GM12878 (cell line): ENCODE measurements around the gene ASPG. TPM values are rescaled to one million over a fixed set of nuclear protein-coding genes. Genes with fewer than 3 reads are reported as not detected.
A peak's percentile ranks its signal among the peaks of the same experiment; 100 is the strongest.

Experiments
- BACH1 ChIP-seq: fragments of 450-650 bp; IDR thresholded peaks from 2 replicates; pipeline ENCODE4 v1.6.1; 2017; ENCODE audit warnings: mild to moderate bottlenecking, borderline replicate concordance
- BMI1 ChIP-seq: fragments of 450-650 bp; IDR thresholded peaks from 2 replicates; pipeline ENCODE4 v1.6.1; 2016; ENCODE audit warnings: mild to moderate bottlenecking, moderate library complexity, borderline replicate concordance
- CBFB ChIP-seq: IDR thresholded peaks from 2 replicates; pipeline ENCODE4 v1.6.1; 2016; ENCODE audit warnings: antibody characterized with exemption, low read depth
- CREM ChIP-seq: IDR thresholded peaks from 2 replicates; pipeline ENCODE4 v1.6.1; 2014; ENCODE audit warnings: antibody characterized with exemption, low read depth
- E2F8 ChIP-seq: fragments of 450-650 bp; IDR thresholded peaks from 2 replicates; pipeline ENCODE4 v1.6.1; 2018; ENCODE audit warnings: mild to moderate bottlenecking, low read depth, moderate library complexity; ENCODE audit not compliant: partially characterized antibody
- E4F1 ChIP-seq: fragments of 450-650 bp; IDR thresholded peaks from 2 replicates; pipeline ENCODE4 v1.6.1; 2018; ENCODE audit warnings: borderline replicate concordance, mild to moderate bottlenecking; ENCODE audit not compliant: partially characterized antibody
- ELK1 ChIP-seq: IDR thresholded peaks from 2 replicates; pipeline ENCODE4 v1.6.1; 2012; ENCODE audit warnings: low read depth, low read length, improper control_type of control experiment
- ETV6 ChIP-seq, 2 experiments: fragments of 450-650 bp in 1 of 2; IDR thresholded peaks in 1 of 2; conservative IDR thresholded peaks in 1 of 2; 2 replicates each; pipeline ENCODE4 v1.6.1; 2014; ENCODE audit warnings: antibody characterized with exemption in 1 of 2, borderline replicate concordance in 1 of 2, low read depth in 1 of 2, mild to moderate bottlenecking in 1 of 2, moderate library complexity in 1 of 2
- HDGF ChIP-seq: fragments of 450-650 bp; IDR thresholded peaks from 2 replicates; pipeline ENCODE4 v1.6.1; 2016; ENCODE audit warnings: antibody characterized with exemption
- LARP7 ChIP-seq: fragments of 450-650 bp; IDR thresholded peaks from 2 replicates; pipeline ENCODE4 v1.6.1; 2017; ENCODE audit warnings: mild to moderate bottlenecking
- MEF2A ChIP-seq: IDR thresholded peaks from 2 replicates; pipeline ENCODE4 v1.6.1; 2011; ENCODE audit warnings: low read depth, mild to moderate bottlenecking, low read length, moderate library complexity; ENCODE audit not compliant: insufficient read depth
- NFYB ChIP-seq: IDR thresholded peaks from 2 replicates; pipeline ENCODE4 v1.6.1; 2011; ENCODE audit warnings: low read depth, mild to moderate bottlenecking, low read length, improper control_type of control experiment, moderate library complexity; ENCODE audit not compliant: insufficient read depth
- NR2C1 ChIP-seq: fragments of 450-650 bp; IDR thresholded peaks from 2 replicates; pipeline ENCODE4 v1.6.1; 2017; ENCODE audit warnings: antibody characterized with exemption, mild to moderate bottlenecking, moderate library complexity
- PAX5 ChIP-seq: IDR thresholded peaks from 2 replicates; pipeline ENCODE4 v1.6.1; 2011; ENCODE audit warnings: low read depth, low read length, borderline replicate concordance
- POU2F2 ChIP-seq: IDR thresholded peaks from 3 replicates; pipeline ENCODE4 v1.6.1; 2011; ENCODE audit warnings: low read depth, mild to moderate bottlenecking, low read length, borderline replicate concordance
- RAD21 ChIP-seq: IDR thresholded peaks from 2 replicates; pipeline ENCODE4 v1.6.1; 2011; ENCODE audit warnings: mild to moderate bottlenecking, low read depth, low read length, moderate library complexity; ENCODE audit not compliant: insufficient read depth
- RAD51 ChIP-seq: fragments of 450-650 bp; IDR thresholded peaks from 2 replicates; pipeline ENCODE4 v1.6.1; 2016; ENCODE audit warnings: moderate library complexity, mild to moderate bottlenecking, inconsistent platforms
- TAF1 ChIP-seq: IDR thresholded peaks from 2 replicates; pipeline ENCODE4 v1.6.1; 2011; ENCODE audit warnings: mild to moderate bottlenecking, low read depth, low read length, borderline replicate concordance
- TCF12 ChIP-seq: IDR thresholded peaks from 2 replicates; pipeline ENCODE4 v1.6.1; 2011; ENCODE audit warnings: low read depth, mild to moderate bottlenecking, low read length
- YY1 ChIP-seq: IDR thresholded peaks from 2 replicates; pipeline ENCODE4 v1.6.1; 2011; ENCODE audit warnings: low read depth, mild to moderate bottlenecking, low read length
- ZBED1 ChIP-seq: IDR thresholded peaks from 2 replicates; pipeline ENCODE4 v1.6.1; 2016; ENCODE audit warnings: borderline replicate concordance
- polyA plus RNA-seq, 11 experiments: library from polyadenylated mRNA; depleted of rRNA in 4 of 11; unstranded in 6 of 11; stranded (reverse) in 5 of 11; fragments of >200 nt; fragmentation: Nextera tagmentation in 4 of 11; fragmentation: Illumina TruSeq in 1 of 11; extraction: Ambion mirVana in 4 of 11; extraction: Trizol in 1 of 11; gene quantifications; 1 replicate in 1 of 11; 2 replicates in 10 of 11; pipeline versions ENCODE4 v1.2.1 to v1.2.3, GENCODE V29; 2011 to 2016; ENCODE audit warnings: inconsistent platforms in 2 of 11, missing spikeins in 2 of 11, low read depth in 1 of 11
- total RNA-seq, 4 experiments: library from RNA; depleted of rRNA in 3 of 4; stranded (reverse); fragments of >200 nt in 3 of 4; fragmentation: Illumina TruSeq in 1 of 4; extraction: Trizol in 1 of 4; gene quantifications; 2 replicates each; pipeline versions ENCODE4 v1.2.1 to v1.2.3, GENCODE V29; 2013 to 2021
- TF ChIP-seq, protein P1 (sequence below): IDR thresholded peaks from 2 replicates; pipeline ENCODE4 v1.6.1; 2012; ENCODE audit warnings: low read depth, low read length, improper control_type of control experiment
- TF ChIP-seq, protein P2 (sequence below): fragments of 450-650 bp; IDR thresholded peaks from 2 replicates; pipeline ENCODE4 v1.6.1; 2017; ENCODE audit warnings: borderline replicate concordance

The ASPG gene
- total and polyA plus RNA-seq, 10 of the 15 experiments (the other 5 are each of a cell fraction or from before 2014, with no cell fraction given) = not detected

DNA sequence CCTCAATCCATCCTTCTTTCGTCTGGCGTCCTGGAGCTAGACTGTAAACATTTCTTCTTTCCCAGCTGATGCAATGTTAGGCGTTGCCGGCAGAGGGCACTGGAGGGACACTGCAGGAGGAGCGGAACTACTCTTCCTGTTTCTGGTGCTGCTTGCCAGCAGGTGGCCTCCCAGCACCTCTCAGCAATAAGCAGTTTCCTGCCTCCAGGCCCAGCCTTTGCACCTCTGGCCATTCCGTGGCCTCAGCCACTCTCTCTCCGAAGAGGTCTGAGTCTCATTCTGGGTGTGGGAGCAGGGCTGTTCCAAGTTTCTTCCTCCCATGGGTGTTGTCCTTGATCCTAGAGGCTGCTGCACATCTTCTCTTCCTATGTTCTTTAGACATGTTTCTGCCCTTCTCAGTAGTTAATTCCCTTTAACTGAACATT is 7.5 kb upstream of the ASPG start (continued):
- TF ChIP-seq E2F8 (no peak), NFYB (no peak), MEF2A (no peak), ETV6 (conservative IDR thresholded peaks at IDR 0.05 in 1 of 2, IDR thresholded peaks at IDR 0.05 in 1 of 2; ENCODE audit: borderline replicate concordance in 1 of 2, low read depth in 1 of 2) (no peak), POU2F2 (0 out of 3 replicates have a peak, but pooled peaks have one; percentile 29), LARP7 (peak; percentile 36; the same call in 1 of the 2 replicates), TAF1 (no peak), RAD51 (no peak), NR2C1 (no peak), YY1 (peak; percentile 67; the same call in 1 of the 2 replicates), BMI1 (no peak), BACH1 (no peak), PAX5 (peak; percentile 57; the same call in 1 of the 2 replicates), ZBED1 (no peak), CREM (0 out of 2 replicates have a peak, but pooled peaks have one; percentile 12), CBFB (no peak), HDGF (no peak), TCF12 (no peak), ELK1 (peak; percentile 73; the same call in 1 of the 2 replicates), E4F1 (no peak), RAD21 (peak; percentile 83)
- TF ChIP-seq, protein P1, sequence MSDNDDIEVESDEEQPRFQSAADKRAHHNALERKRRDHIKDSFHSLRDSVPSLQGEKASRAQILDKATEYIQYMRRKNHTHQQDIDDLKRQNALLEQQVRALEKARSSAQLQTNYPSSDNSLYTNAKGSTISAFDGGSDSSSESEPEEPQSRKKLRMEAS = no peak
- TF ChIP-seq, protein P2, sequence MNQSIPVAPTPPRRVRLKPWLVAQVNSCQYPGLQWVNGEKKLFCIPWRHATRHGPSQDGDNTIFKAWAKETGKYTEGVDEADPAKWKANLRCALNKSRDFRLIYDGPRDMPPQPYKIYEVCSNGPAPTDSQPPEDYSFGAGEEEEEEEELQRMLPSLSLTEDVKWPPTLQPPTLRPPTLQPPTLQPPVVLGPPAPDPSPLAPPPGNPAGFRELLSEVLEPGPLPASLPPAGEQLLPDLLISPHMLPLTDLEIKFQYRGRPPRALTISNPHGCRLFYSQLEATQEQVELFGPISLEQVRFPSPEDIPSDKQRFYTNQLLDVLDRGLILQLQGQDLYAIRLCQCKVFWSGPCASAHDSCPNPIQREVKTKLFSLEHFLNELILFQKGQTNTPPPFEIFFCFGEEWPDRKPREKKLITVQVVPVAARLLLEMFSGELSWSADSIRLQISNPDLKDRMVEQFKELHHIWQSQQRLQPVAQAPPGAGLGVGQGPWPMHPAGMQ = no peak
